GM12865 (cell line): Measurements from ENCODE around the gene PKN3.
A peak's percentile ranks its signal among the peaks of the same experiment; 100 is the strongest.
"Not testable (repeated sequence)": the region's sequence is repeated elsewhere in the genome, so short reads cannot be mapped to it uniquely, and the experiment has no call there.

Source experiments
- DNase-seq: peaks from one replicate; pipeline ENCODE4 v3.0.0; 2010; ENCODE audit warnings: low read depth
- H3K4me3 ChIP-seq: 2 replicates; pipeline ENCODE4 v1.5.1; 2011; ENCODE audit warnings: mild to moderate bottlenecking, low read depth, low read length, control low read depth
- CTCF ChIP-seq: IDR thresholded peaks from 2 replicates; pipeline ENCODE4 v1.5.1; 2011; ENCODE audit warnings: low read length, control low read depth, low read depth, inconsistent platforms; ENCODE audit not compliant: insufficient read depth; ENCODE audit errors: missing control alignments

PKN3 gene

GRCh38 chr9:128694344-128694743 is 8.0 kb upstream of the PKN3 start:
- no peak overlapping the region for H3K4me3 ChIP-seq
- no peak for DNase-seq
- no peak for TF ChIP-seq CTCF

GRCh38 chr9:128696923-128697707 is 5.2 kb upstream of the PKN3 start:
- no peak for TF ChIP-seq CTCF
- H3K4me3 ChIP-seq = no peak overlapping the region
- no peak for DNase-seq

- not testable (repeated sequence) for DNase-seq, H3K4me3 ChIP-seq
These were observed 3.1 kb upstream of the PKN3 start for GRCh38 chr9:128699096-128699795.

GRCh38 chr9:128701227-128701854 is 962 bp upstream of the PKN3 start:
- no peak for TF ChIP-seq CTCF
- H3K4me3 ChIP-seq = peak overlapping the region; percentile 72
- DNase-seq = no peak

GRCh38 chr9:128702949-128703615 is 779 bp downstream of the PKN3 start:
- no peak for DNase-seq
- TF ChIP-seq CTCF = no peak
- H3K4me3 ChIP-seq = peak overlapping the region; percentile 72

- TF ChIP-seq CTCF = no peak
- H3K4me3 ChIP-seq = no peak overlapping the region
- DNase-seq = no peak
These were observed 1.5 kb downstream of the PKN3 start for GRCh38 chr9:128703616-128704355.

GRCh38 chr9:128704356-128704670 is 2.0 kb downstream of the PKN3 start:
- TF ChIP-seq CTCF = no peak
- H3K4me3 ChIP-seq = no peak overlapping the region
- DNase-seq = no peak
